DMS 273 (cell line): ENCODE results near the gene MFRP.

ENCODE experiments used
- DNase-seq: peaks from one replicate; lab custom pipeline; 2025; ENCODE audit not compliant: unreplicated experiment; lab: John Stamatoyannopoulos, UW

MFRP gene

DNA sequence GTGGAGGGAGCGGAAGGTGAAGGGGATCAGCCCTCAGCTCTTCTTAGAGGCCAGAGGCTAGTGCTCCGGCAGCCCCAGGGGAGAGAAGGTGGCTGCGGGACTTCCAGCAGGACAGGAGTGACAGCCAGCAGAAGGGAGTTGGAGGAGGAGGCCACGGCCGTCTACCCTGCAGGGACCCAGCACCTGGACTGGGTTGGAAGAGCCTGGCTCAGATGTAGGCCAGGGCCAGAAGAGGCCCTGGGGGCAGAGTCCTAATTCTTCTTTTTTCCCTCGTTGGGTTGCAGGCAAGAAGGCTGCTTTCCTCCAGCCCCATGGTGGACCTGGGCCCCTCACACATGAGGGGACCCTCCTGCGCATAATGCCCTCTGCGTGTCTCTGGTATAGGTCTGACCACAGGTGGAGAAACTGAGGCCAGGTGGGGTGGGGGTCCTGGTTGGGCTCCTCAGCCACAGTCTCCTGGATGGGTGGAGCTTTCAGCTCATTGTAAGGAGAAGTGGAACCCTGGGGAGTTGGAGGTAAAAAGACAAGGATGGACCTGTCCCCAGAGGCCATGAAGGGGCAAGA lies 27.3 kb downstream of the MFRP start:
- no peak for DNase-seq

DNA sequence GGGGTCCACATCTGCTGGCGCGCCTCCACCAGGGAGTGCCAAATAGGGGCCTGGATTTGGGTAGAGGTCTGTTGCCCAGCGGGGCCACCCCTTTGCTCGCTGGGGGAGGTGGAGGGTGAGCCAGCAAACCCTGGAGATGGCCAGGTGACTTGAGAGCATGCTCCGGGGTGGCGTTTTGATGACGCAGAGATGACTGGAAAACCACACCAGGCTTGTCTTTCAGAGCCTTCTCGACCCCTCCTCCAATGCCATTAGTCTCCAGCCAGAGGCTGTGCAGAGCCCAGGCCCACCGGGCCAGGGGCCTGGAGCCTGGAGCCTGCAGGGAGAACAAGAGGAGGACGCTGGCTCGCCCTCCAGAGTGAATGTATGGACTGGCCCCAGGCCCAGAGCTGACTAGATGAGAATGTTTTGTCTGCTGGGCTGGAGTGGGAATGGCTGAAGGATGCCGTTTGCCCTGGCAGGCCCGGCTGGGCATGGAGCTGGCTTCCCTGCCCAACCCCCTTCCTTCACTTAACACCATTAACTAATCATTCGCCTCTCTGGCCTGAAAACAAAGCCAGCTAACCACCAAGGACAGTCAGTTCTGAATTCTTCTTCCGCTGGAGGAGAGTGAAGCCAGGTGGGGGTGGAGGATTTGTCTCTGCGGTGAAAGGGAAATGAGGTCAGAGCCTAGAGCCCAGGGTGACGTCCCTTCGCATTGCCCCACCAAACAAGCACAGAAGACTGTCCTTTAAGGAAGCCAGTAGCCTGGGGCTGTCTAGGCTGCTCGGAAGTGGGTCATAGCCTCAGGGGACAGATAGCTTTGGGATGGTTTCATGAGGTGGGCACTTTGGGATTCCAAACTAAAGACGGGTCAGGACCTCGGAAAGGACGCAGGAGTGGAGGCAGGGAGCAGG lies 28.0 kb downstream of the MFRP start:
- DNase-seq = peak; percentile 14

DNA sequence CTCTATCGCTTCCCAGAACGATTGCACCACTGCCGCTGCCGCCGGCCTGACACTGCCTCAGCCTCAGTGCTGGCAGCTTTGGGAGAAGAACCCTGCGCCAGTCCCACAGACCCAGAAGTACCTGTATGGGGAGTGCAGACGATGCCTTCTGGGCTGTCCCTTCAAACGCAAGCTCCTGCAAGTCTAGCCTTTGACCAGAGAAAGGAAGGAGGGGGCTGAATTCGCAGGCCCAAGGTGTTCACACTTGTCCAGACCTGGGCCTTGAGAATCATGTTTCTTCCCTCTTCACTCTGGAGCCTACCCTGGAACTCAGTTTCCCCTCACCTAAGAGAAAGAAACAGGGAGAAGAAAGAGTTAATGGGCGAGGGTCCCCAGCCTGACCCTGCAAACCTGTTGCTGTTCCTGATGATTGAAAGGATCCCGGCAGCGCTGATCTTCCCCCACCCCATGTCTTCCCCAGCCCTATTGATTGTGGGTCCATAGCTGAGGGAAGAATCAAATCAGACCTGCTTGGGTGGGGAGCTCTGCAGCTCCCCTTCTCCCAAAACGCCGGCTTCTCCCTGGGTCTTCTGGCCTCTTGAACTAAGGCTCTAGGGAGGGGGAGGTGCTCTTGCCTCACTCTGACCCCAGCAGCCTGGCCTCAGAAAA lies 28.8 kb downstream of the MFRP start:
- no peak for DNase-seq

DNA sequence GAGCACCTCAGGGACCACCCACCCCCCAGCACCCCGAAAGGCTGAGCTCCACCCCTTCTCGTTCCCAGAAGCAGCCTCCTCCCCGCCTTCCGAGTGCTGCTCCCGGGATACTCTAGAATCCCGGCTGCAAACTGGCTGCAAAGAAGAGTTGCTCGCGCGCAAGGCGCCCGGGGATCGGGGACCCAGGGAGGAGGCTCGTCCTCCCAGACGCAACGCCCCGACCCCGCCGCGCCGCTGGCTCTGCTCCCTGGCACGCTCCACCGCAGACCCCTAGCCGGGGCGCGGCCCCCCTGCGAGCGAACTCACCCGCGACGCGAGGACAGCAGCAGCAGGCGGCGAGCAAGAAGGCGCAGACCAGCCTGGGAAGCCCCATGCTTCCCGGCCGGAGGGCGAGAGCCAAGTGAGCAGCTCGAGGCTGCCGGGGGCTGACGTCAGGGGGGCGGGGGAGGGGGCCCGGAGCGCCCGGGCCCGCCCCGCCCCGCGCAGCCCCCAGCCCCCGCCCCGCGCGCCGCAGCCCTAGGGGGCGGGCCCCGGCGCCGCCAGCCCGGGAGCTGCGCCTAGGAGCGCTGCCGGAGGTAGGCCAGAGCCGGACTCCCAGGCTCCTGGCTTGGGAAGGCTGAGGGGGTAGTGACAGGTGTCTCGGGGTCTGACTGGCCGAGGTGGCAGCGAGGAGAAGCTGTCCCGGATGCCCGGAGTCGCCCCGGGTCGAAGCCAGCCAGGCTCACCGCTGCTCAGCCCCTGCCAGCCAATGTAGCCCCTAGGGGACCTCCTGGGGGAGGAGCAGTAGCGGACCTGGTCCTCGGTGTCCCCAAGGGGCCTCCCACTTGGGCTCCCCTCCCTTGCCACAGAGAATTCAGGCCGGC lies 29.5 kb downstream of the MFRP start, which contains the start of gene MCAM:
TSS of gene MCAM (minus strand) at position 402 of the 863 bp plus-strand sequence. CDS start at position 373, 29 bp downstream.
- DNase-seq = peak; percentile 71

DNA sequence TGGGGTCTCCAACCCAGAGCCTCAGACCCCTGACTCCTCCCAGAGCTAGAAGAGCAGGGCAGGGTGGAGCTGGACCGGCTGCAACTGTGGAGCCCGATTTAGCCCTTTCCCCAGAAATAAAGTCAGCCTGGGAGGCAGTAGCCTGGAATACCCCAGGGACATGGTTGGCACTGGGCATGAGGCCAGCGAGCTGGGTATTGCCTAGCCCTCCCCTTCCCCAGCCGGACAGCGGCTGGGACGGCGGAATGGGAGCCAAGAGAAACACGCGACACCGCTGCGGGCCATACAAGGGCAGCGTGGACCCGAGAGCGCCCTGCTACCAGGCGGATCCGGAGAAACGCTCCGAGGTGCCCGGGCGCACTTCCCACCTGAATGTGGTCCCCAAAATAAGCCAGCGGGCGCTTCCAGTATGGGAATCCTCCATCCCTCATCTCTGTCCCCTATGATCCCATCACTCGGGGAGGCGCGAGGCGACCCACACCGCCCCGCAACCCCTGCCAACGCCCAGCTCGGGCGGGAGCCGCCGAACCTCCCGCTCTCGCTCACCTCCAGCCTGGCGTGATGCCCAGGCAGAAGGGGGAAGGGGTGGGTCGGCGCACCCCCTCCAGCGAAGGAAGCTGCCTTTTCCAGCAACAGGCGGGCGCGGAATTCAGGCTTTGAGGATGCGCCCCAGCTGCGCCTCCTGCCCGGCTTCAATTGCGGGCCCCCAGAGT lies 30.3 kb downstream of the MFRP start:
- DNase-seq = peak; percentile 79

GRCh38 chr11:119315131-119316015 lies 31.1 kb downstream of the MFRP start:
- peak; percentile 76 for DNase-seq

DNA sequence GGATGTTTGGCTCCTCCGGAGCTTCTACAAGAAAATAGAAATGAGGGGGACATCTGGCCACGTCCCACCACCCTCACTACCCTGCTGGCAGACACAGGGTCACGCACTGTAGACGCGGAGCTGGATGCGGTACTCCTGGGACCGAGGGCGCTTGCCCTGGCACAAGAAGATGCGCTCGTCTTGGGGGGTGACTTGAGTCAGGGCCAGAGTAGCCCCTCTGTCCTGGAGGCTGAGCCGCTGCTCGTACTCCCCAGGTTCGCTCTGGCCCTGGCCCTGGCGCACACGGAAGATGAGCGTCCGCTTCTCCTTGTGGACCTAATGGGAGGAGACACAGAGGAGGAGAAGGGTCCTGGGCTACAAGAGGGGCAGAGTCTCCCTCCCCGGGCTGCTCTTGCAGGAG lies 31.8 kb downstream of the MFRP start:
- DNase-seq = no peak

DNA sequence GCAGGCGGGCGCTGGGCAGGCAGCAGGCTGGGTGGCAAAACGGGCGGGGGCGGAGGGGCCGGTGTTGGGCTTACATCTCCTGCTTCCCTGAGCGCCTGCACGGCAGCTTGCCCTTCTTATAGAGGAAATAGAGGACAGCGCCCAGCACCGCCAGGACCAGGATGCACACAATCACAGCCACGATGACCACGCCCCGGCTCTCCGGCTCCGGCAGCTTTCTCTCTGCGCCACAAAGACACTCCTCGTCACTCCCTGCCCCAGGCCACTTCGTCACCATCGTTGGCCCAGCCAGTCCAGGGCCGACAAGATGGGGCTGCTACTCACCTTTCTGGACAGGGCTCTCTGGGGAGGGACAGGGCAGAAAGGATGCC lies 35.8 kb downstream of the MFRP start:
- DNase-seq = no peak

- no peak for DNase-seq
These were observed 36.4 kb downstream of the MFRP start for GRCh38 chr11:119309953-119310681.

DNA sequence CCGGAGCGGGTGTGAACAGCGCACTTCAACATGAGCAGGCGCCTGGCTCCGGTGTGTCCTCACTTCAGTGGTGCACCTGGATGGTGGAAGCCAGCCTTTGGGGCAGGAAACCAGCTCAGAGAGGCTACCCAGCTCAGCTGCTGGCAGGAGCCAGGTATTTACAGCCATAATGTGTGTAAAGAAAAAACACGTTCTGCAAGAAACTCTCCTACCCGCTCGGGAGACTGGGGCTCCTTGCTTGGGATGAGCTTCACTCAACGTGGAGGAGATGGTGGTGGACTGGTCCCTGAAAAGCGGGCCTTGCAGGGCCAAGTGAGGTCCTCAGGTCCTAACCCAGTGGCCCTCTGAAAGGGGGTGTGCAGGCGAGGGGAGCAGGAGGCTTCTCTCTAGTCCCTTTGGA lies 37.1 kb downstream of the MFRP start:
- no peak for DNase-seq

- no peak for DNase-seq
These were observed 38.5 kb downstream of the MFRP start for GRCh38 chr11:119307974-119308373.

DNA sequence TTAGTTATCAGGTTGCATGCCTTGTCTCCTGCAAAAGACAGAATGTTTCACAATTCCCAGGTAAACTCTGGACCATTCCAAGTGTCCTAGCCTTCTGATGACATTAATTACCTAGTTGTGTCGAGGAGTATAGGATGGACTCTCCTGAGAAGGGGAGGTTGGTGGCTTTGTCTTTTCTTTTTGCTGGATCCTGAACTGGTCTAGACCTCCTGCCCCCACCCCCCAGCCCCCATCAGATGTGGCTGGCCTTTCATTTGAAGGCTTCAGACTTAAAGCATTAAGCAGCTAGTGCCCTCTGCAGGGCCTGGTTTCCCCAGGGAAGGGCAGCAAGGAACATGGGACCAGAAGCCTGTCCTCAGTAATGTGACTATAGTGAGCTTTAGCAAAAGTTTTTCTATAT lies 39.3 kb downstream of the MFRP start:
- peak; percentile 16 for DNase-seq

DNA sequence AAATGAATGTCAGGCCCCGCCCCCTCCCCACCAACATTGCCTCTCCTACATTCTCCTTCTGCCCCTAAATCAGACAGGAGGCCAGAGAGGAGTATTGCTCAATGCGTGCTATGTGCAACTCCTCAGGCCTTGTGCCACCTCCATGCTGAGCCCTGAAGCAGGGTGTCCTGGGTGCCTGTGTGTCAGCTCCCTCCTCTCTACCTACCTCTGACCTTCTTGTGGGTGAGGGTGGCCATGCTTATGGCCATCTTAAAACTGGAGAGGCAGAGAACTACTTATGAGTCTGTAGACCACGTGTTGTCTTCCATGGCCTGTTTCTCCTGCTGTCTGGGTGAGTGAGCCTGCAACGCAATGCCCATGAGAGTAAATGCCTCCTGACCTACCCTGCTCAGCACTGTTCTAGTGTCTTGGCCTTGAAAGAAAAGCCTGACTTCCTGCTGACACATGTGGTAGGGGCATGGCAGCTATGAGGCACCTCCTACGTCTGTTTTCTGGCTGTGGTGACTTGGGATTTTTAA lies 40.1 kb downstream of the MFRP start:
- DNase-seq = no peak

DNA sequence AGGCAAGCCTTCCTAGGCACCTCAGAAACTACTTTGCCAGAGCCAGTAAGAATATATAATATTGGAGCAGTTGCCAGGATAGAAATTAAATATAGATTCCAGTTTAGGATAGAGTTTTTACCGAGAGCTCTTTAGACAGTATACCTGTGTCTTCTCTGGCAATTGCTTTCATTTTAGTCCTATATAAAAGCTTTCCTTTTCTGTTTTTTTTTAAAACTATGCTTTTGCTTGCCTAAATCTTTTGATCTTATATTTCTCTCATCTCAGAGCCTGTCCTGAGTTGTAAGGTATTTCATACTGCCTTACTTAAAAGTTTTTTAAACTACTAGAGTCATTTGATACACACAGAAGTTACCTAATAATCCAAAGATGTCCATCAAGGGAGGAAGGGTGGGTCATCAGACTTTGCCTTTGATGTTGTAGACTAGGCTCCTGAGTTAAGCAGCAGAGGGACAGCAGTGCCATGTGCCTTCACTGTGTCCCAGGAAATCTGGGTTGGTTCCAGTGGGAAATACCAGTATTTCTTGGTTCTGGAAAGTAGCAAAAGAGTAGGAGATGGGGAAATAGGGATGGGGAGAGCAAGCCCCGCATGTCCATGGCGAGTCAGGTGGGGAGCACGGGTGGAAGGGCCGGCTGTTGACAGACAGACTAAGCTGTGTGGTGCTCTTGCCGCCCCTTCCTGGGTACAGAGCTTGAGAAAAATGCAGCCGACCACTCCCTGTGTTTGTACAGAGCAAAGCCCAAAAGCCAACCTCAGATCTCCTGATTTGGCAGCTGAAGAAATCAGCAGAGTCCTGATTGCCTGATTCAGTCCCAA lies 40.7 kb downstream of the MFRP start:
- no peak for DNase-seq

DNA sequence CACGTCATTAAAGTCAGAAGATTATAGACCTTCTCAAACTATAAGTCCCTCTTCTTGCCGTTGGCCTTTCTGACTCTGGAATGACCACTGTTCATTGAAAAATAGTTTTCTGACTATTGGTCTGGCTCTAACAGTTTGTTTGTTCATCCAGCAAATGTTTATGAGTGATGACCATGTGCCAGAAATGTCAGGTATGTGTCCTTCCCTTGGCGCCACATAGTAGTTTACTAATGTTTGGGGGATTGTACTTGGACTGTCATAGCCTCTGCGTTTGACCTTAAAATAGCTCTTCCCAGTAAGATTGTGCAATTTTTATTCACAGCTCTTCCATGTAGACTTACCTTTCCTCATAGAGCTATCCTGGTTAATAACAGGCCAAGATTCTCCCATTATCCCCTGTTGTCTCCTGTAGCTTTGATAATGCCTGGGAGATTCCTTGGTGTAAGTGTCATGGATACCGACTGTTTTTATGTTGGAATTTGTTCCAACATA lies 43.2 kb downstream of the MFRP start:
- DNase-seq = no peak

- DNase-seq = peak; percentile 25
These were observed 46.1 kb downstream of the MFRP start for GRCh38 chr11:119300198-119300964.

GRCh38 chr11:119299416-119299815 lies 47.1 kb downstream of the MFRP start:
- no peak for DNase-seq
